Measurements from ENCODE around the gene EPS8.

EPS8 gene

DNA sequence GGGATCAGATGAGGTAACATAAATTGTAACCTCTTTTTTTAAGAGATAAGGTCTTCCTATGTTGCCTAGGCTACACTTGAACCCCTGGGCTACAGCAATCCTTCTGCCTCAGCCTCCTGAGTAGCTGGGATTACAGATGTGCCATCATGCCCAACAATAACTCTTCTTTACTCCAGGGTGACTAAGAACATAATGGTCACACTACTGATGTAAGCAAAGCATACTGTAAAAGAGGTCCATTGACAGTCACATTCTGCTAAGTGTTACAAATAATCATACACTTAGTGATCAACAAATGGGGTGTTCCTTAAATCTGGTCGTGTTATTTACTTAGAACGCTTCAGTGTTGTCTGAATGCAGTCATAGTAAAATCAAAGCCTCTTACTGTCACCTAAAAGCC is 68.9 kb downstream of the EPS8 start:
- Mint-ChIP-seq H3K27me3 (peaks cover 23% of the 10 kb centered on the region), H3K27ac (no peak overlapping the region), H3K4me3 (no peak overlapping the region), H3K9me3 (no peaks in the 10 kb centered on the region), H3K4me1 (no peaks in the 10 kb centered on the region)
- no peak for ATAC-seq
- DNase-seq = no peak

DNA sequence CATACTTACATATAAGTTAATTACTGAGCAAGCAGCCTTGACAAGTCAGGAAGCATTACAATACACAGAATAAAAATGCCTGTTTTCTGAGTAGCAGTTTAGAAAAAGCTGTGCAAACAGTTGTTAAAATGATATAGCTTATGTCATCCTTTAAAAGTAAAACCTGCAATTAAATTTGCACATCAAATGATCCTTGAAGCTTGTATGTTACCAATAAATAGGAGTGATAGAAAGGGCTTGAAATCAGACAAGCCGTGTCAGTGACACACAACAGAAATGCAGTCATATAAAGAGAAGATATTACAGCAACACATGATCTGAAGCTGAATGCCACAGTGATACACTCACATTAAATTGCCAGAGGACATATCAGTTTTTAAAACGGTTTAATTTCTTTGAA is 70.0 kb downstream of the EPS8 start:
- peaks cover 29% of the 10 kb centered on the region for H3K27me3 Mint-ChIP-seq
- H3K27ac Mint-ChIP-seq = no peak overlapping the region
- no peaks in the 10 kb centered on the region for H3K9me3 Mint-ChIP-seq
- ATAC-seq = no peak
- no peak overlapping the region for H3K4me3 Mint-ChIP-seq
- no peak for DNase-seq
- no peaks in the 10 kb centered on the region for H3K4me1 Mint-ChIP-seq

DNA sequence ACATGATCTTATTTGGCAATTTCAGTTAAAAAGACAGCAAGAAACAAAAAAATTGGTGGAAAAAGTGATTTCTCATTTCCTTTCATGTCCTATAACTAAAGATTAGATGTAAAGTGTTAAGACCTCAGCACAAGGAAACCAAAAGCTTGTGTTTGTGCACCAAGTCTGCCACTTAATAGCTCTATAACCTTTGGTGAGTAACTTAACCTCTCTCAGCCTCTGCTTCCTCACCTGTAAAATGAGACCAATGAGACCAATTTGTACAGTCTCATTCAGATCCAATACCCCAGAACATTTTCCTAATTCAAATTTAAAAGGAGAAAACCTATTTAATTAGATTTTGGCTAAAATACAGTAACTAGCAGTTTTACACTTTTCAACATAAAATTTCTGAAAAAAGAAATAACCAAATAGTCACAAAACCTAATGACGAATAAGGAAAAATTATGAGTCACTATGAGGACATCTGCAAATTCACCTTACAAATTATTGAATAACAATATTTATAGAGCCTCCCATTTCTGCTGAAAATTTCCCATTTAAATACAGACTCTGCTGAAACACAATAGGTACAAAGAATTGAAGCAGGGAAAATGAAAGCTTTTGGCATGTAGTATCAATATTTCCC is 71.1 kb downstream of the EPS8 start:
- Mint-ChIP-seq H3K27ac (no peak overlapping the region), H3K4me1 (no peaks in the 10 kb centered on the region), H3K4me3 (no peak overlapping the region), H3K27me3 (peaks cover 29% of the 10 kb centered on the region), H3K9me3 (no peaks in the 10 kb centered on the region)
- DNase-seq = no peak
- ATAC-seq = no peak

DNA sequence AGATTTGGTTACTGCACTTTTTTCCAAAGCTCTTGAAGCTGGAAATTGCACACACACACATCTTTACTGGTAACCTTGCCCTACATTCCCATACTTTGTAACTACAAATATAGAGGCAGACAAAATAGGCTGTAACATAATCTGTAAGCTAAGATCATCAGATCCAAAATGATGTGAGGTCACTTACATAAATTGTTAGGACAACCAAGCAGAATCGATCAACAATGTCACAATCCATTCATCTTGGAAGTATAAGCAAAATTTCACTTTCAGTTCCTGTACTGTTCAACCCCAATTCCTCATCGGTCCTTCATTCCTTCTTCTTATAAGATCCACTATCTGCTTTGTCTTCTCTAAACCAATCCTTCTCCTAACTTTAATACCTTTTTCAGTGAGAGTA is 72.6 kb downstream of the EPS8 start:
- no peak overlapping the region for H3K27ac Mint-ChIP-seq
- ATAC-seq (no peak), DNase-seq (no peak)
- no peaks in the 10 kb centered on the region for H3K4me1 Mint-ChIP-seq
- H3K27me3 Mint-ChIP-seq = peaks cover 29% of the 10 kb centered on the region
- H3K9me3 Mint-ChIP-seq = no peaks in the 10 kb centered on the region
- H3K4me3 Mint-ChIP-seq = no peak overlapping the region

DNA sequence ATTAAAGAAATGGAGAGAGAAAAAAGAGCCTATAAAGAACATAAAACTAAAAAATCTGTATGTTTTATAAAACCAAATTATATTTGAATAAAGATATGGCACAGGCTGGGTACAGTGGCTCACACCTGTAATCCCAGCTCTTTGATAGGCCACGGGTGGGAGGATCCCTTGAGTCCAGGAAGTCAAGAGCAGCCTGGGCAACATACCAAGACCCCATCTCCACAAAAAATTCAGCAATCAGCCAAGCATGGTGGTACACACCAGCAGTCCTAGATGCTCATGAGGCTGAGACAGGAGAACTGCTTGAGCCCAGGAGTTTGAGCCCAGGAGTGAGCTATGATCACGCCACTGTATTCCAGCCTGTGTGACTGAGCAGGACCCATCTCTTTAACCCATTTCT is 74.9 kb downstream of the EPS8 start:
- Mint-ChIP-seq H3K4me3 (no peak overlapping the region), H3K27ac (no peak overlapping the region), H3K27me3 (peaks cover 20% of the 10 kb centered on the region), H3K9me3 (no peaks in the 10 kb centered on the region), H3K4me1 (peaks cover 3% of the 10 kb centered on the region)
- ATAC-seq (no peak), DNase-seq (no peak)

DNA sequence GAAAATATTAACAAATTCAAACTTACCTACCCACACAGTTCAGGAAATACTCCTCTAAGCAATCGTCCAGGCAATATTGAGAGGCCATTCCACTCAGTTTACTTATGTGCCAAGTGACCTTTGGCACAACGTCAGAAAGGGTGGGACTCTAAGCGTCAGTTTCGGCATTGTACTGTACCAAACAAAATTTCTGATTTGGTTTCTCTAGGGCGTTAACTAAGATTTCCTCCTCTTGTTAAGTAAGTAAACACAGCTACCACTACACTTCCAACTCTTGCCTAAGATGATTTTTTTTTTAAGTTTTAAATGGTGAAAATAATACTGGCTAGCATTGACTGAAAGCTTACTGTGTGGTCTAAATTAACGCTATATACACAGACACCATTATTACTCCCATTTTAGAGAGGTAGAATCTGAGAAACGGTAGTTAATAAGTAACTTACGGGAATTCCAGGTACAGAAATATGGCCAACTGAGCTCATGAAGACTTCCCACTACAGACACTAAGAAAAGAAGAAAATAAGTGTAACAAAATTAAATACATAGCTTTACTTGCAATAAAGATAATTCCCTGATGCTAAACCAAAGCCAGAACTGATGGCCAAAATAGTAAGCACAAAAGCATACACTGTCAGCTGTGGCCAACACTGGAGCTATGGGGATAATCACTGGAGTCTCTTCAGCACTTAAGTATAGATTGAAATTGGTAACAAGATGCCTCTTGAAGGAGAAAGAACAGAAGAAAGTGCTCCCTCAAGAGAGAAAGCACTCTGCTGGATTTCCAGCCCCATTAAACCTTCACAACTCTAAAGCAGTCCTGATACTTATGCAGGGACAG is 76.1 kb downstream of the EPS8 start:
- DNase-seq (no peak), ATAC-seq (no peak)
- Mint-ChIP-seq H3K27me3 (peaks cover 20% of the 10 kb centered on the region), H3K27ac (no peak overlapping the region), H3K9me3 (no peaks in the 10 kb centered on the region), H3K4me1 (peaks cover 11% of the 10 kb centered on the region), H3K4me3 (no peak overlapping the region)

DNA sequence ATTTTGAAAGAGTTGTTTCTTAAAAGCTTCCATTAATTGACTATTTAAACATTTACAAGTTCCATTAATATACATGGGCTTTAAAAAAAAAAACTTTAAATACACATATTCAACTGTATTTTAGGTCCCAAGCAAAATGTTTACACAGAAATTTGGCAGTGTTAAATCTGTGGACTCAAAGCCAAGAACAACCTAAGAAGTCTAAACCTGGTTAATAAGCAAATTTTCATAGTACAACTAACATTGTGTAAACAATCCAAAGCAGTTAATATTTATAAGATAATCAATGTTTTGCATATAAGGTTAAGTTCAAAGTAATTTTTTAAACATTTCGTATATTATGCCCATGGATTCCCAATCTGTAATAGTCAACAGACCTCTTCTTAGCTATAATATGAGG is 77.0 kb downstream of the EPS8 start:
- H3K27me3 Mint-ChIP-seq = peaks cover 13% of the 10 kb centered on the region
- H3K4me3 Mint-ChIP-seq = no peak overlapping the region
- H3K27ac Mint-ChIP-seq = no peak overlapping the region
- DNase-seq (no peak), ATAC-seq (no peak)
- no peaks in the 10 kb centered on the region for H3K9me3 Mint-ChIP-seq
- peaks cover 11% of the 10 kb centered on the region for H3K4me1 Mint-ChIP-seq

DNA sequence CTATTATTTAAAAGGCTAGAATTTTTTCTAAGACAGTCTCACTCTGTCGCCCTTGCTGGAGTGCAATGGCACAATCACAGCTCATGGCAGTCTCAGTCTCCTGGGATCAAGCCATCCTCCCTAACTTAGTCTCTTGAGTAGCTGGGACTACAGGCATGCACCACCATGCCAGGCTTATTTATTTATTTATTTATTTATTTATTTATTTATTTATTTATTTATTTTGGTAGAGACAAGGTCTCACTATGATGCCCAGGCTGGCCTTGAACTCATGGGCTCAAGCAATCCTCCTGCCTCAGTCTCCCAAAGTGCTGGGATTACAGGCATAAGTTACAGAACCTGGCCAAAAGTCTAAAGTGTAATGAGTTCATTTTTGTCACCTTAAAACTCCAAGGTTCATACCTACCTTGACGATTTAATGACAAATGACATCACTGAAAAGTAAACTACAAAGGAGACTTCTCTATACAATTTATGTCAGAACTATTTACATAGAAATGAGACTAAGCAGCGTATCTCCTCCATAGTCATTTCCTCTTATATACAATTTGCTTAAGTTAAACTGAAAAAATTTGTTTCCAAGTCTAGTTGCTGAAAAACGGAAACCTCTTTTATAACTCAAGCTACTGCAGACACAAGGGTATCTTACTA is 78.2 kb downstream of the EPS8 start:
- Mint-ChIP-seq H3K27me3 (peaks cover 11% of the 10 kb centered on the region), H3K4me3 (no peak overlapping the region), H3K27ac (no peak overlapping the region), H3K4me1 (peaks cover 11% of the 10 kb centered on the region), H3K9me3 (no peaks in the 10 kb centered on the region)
- ATAC-seq (no peak), DNase-seq (no peak)

DNA sequence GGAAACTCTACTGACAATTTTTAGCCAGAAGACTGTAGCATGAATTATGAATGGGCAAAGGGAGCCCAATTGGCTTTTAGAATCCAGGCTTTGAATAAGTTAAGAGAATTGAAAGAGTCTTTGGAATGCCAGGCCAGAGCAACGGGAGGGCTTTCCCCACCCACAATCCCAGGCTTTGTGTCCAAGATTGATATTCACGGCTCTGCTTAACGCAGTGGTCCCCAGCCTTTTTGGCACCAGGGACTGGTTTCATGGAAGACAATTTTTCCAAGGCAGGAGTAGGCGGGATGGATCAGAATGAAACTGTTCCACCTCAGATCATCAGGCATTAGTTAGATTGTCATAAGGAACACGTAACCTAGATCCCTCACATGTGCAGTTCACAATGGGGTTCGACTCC is 79.6 kb downstream of the EPS8 start:
- H3K4me1 Mint-ChIP-seq = peaks cover 11% of the 10 kb centered on the region
- no peak for ATAC-seq

DNA sequence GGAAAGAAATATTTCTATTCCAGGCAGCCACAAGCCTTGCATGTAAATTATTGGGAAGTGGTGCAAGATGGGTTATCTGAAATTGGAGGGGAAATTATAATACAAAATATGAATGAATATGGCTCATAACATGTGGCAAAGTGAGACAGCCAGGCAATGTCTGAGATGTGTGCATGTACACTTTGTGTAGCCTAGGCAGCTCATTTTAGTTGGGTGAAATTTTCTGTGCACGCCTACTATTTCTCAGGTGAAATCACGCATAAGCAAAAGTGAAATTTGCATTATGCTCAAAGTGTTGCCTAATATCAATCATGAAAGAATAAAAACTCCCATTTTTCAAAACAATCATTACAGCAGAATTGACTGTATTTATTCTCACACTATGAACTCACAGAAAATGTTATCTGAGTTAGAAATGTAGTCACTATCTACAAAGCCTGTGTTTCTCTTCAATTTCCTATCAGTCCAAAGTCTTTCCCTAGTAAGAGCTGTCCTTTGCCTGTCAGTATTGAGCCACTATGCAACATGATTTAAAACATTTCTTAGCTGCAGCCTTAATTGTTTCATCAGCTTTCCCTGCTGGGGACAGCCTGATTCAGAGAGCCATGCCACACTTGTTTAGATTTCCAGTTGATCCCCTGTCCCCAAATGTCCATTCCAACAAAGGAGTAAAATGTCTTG is 80.7 kb downstream of the EPS8 start:
- H3K27ac Mint-ChIP-seq = no peak overlapping the region
- H3K9me3 Mint-ChIP-seq = no peaks in the 10 kb centered on the region
- no peak for ATAC-seq
- no peaks in the 10 kb centered on the region for H3K27me3 Mint-ChIP-seq
- peaks cover 11% of the 10 kb centered on the region for H3K4me1 Mint-ChIP-seq
- no peak for DNase-seq
- H3K4me3 Mint-ChIP-seq = no peak overlapping the region

More for the DNA sequence above, 79.6 kb downstream of the EPS8 start:
- no peaks in the 10 kb centered on the region for H3K27me3 Mint-ChIP-seq
- no peaks in the 10 kb centered on the region for H3K9me3 Mint-ChIP-seq
- H3K27ac Mint-ChIP-seq = peak overlapping the region in 1 of 2 donors; percentile 57
- no peak for DNase-seq
- H3K4me3 Mint-ChIP-seq = no peak overlapping the region

DNA sequence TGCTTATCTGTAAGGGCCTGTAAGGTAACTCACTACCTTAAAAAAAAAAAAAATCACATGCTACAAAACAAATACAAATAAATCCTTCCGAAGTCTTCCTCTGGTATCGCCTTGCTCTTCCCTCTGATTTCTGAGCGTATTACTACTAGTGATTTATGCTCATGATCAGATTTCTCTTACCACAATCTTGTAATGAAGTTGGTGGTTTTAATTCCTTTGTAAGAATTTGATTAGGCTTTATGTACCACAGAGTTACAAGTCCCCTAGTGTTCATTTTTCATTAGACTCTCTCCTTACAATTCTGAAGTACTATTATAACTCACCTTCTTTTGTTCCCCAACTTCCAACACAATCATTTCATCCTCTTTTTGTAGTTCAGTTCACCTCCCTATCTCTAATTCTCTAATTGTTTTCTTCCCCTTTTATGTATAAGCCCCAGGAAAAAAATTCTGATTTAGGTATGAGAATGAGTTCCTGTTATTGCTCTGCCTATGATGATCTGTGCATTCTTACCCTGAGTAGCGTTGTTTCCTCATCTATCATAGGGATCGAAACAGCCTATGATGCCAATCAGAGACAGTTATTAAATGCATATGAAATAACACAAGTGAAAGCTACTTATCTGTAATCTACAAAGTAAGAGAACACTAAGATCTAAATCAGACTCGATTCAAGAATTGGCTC is 81.5 kb downstream of the EPS8 start:
- no peak overlapping the region for H3K4me3 Mint-ChIP-seq
- ATAC-seq (no peak), DNase-seq (no peak)
- no peaks in the 10 kb centered on the region for H3K9me3 Mint-ChIP-seq
- H3K27ac Mint-ChIP-seq = no peak overlapping the region
- peaks cover 11% of the 10 kb centered on the region for H3K4me1 Mint-ChIP-seq
- no peaks in the 10 kb centered on the region for H3K27me3 Mint-ChIP-seq

DNA sequence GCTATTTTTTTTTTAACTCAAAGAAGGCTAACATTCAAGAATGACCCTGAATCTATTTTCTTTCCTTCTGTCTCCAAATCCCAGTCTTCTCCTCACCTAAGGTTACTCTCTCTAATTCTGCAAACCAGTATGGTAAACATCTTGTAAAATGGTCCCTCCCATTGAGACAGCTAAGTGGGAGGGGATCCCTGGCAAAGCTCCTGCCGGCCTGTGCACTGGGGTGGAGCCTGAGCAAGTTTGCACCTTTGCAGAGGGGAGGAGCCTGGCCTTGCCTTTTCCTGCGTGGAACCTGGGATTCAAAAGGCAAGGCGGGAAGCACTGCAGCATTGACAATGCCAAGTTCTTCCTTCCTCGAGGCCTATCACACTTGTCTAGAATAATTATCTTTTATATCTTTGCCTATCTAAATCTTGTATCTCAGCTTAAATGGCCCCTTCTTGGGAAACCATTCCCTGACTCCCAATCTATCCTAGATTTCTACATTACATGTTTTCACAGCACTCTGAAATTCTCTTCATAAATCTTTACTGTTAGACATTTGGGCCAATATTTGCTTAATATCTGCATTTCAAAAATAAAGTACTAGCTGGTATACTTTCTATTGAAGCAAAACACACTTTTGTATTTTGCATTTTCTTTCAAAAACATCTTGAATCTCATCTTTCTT is 83.0 kb downstream of the EPS8 start:
- H3K27ac Mint-ChIP-seq = no peak overlapping the region
- H3K4me3 Mint-ChIP-seq = no peak overlapping the region
- H3K4me1 Mint-ChIP-seq = peaks cover 18% of the 10 kb centered on the region
- H3K9me3 Mint-ChIP-seq = no peaks in the 10 kb centered on the region
- H3K27me3 Mint-ChIP-seq = no peaks in the 10 kb centered on the region
- no peak for ATAC-seq
- DNase-seq = no peak

DNA sequence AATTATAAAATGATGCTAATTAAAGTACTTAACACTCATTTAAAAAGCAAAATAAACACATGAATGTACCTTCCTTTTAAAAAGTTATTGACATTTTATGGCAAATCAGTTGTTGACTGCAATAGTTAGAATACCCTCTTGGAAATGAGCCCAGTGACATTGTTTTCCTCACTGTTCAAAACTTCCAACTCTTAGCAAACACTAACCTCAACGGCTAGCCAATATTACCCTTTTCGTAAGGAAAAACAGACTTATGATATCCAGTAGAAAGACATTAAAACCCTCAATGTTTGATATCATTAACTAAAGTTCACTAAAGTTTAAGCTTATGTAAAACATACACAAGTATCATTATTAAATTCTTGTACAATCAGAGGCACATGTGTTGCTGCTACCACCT is 83.6 kb downstream of the EPS8 start:
- Mint-ChIP-seq H3K27me3 (no peaks in the 10 kb centered on the region), H3K27ac (no peak overlapping the region), H3K9me3 (no peaks in the 10 kb centered on the region), H3K4me1 (peaks cover 24% of the 10 kb centered on the region), H3K4me3 (no peak overlapping the region)
- DNase-seq (no peak), ATAC-seq (no peak)

DNA sequence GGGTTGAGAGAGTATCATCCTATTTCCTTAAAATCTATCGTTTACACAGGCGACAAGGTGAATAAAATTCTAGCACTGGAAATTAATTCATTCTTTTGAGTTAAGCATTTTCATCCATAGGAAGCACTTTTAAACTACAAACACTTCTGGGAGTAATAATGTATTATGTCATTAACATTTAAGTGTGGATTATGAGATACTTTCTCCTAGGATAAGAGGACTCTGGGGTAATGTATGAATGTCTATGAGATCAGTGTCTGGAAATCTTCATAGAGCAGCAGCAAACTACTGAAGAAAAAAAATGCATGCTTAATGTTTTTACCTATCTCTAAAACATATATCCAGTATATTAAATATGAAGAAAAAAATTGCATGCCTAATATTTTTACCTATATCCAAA is 86.9 kb downstream of the EPS8 start:
- no peak for DNase-seq
- no peaks in the 10 kb centered on the region for H3K9me3 Mint-ChIP-seq
- H3K27ac Mint-ChIP-seq = no peak overlapping the region
- H3K27me3 Mint-ChIP-seq = peaks cover 3% of the 10 kb centered on the region
- peaks cover 25% of the 10 kb centered on the region for H3K4me1 Mint-ChIP-seq
- no peak for ATAC-seq
- H3K4me3 Mint-ChIP-seq = no peak overlapping the region

DNA sequence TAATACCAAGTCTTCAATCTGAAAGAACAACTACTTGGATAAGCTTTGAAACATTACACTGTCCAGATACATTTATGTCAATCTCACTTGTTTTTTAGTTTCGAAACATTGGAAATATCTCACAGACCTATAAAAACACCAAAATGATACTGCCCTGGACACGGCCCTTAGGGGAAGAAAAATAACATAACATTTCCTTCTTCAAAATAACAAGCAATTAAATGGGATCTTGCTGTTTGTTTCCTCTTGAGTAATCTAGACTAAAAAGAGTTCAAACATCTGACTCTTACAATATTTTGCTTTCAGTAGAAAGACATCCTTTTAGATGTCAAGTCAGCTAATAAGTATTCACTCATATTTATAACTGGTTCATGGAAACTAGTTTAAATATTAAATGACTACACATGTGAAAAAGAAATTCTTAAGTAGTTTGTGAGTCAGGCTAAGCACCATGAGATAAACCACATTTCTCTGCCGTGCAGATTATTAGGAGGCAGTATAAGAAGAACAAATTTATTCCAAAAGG is 87.5 kb downstream of the EPS8 start:
- Mint-ChIP-seq H3K27ac (no peak overlapping the region), H3K9me3 (no peaks in the 10 kb centered on the region), H3K4me1 (peaks cover 25% of the 10 kb centered on the region), H3K27me3 (peaks cover 8% of the 10 kb centered on the region), H3K4me3 (no peak overlapping the region)
- ATAC-seq (peak; percentile 36), DNase-seq (no peak)

Measured in stimulated activated naive CD8-positive, alpha-beta T cell treated with anti-CD3 and anti-CD28 coated beads, Interleukin-15, amount 100 ng/mL, for 72 hours (primary cell).